WTC11 (cell line): ENCODE measurements around the gene CARS1. TPM values are rescaled to one million over a fixed set of nuclear protein-coding genes. Genes with fewer than 3 reads are reported as not detected.

Experiments
- ATAC-seq: fragments of 200-7000 bp; cut with Tn5 transposase; 2 replicates; pipeline ENCODE4 v1.10.0; 2021; ENCODE audit warnings: mild to moderate bottlenecking, moderate library complexity
- CTCF ChIA-PET: fragments of 300-600 bp; sonication (Branson Sonifier 250); formaldehyde crosslinking; loops from one replicate; lab custom pipeline; 2021; ENCODE audit warnings: antibody characterized with exemption; lab: Charles Lee
- POLR2A ChIA-PET: fragments of 350-600 bp; sonication (Branson Sonifier 250); formaldehyde crosslinking; loops from one replicate; lab custom pipeline; 2021; ENCODE audit warnings: antibody characterized with exemption; lab: Charles Lee
- DNase-seq: peaks from one replicate; pipeline ENCODE4 v3.0.0; 2021; ENCODE audit warnings: low spot score
- H3K27ac Mint-ChIP-seq: 2 replicates; pipeline ENCODE4 v1.8.0; 2021; ENCODE audit warnings: mixed read lengths
- H3K27me3 Mint-ChIP-seq: 2 replicates; pipeline ENCODE4 v1.8.0; 2021; ENCODE audit warnings: low read depth, mild to moderate bottlenecking, moderate library complexity, mixed read lengths
- H3K36me3 Mint-ChIP-seq: 2 replicates; pipeline ENCODE4 v1.8.0; 2021; ENCODE audit warnings: mixed read lengths
- H3K4me1 Mint-ChIP-seq: 2 replicates; pipeline ENCODE4 v1.8.0; 2022; ENCODE audit warnings: mixed read lengths
- H3K4me3 Mint-ChIP-seq: 2 replicates; pipeline ENCODE4 v1.8.0; 2021; ENCODE audit warnings: mild to moderate bottlenecking, moderate library complexity, mixed read lengths
- H3K9me3 Mint-ChIP-seq: 2 replicates; pipeline ENCODE4 v1.8.0; 2021; ENCODE audit warnings: mixed read lengths
- AR ChIP-seq: fragments of 250-450 bp; sonication (Bioruptor Pico); IDR thresholded peaks from 2 replicates; pipeline ENCODE4 v1.9.0; 2021; ENCODE audit warnings: mild to moderate bottlenecking
- ATF1 ChIP-seq: sonication (generic); formaldehyde crosslinking; IDR thresholded peaks from 2 replicates; pipeline ENCODE4 v1.8.1; 2023; ENCODE audit warnings: mild to moderate bottlenecking, moderate library complexity, missing genetic modification reagents
- E2F4 ChIP-seq: sonication (generic); formaldehyde crosslinking; IDR thresholded peaks from 2 replicates; pipeline ENCODE4 v1.8.1; 2022; ENCODE audit warnings: low read depth, mild to moderate bottlenecking, moderate library complexity, missing genetic modification reagents, borderline replicate concordance
- ESRRA ChIP-seq: sonication (generic); formaldehyde crosslinking; IDR thresholded peaks from 2 replicates; pipeline ENCODE4 v1.8.1; 2022; ENCODE audit warnings: mild to moderate bottlenecking, missing genetic modification reagents, borderline replicate concordance
- FOXK1 ChIP-seq: sonication (generic); formaldehyde crosslinking; IDR thresholded peaks from 2 replicates; pipeline ENCODE4 v1.8.0; 2022; ENCODE audit warnings: mild to moderate bottlenecking, moderate library complexity, missing genetic modification reagents
- NFYB ChIP-seq: sonication (generic); formaldehyde crosslinking; conservative IDR thresholded peaks from 2 replicates; pipeline ENCODE4 v1.8.0; 2022; ENCODE audit warnings: low read depth, missing genetic modification reagents
- OVOL2 ChIP-seq: fragments of 250-450 bp; sonication (Bioruptor Pico); IDR thresholded peaks from 2 replicates; pipeline ENCODE4 v1.9.0; 2021; ENCODE audit warnings: mild to moderate bottlenecking, borderline replicate concordance
- PRRX2 ChIP-seq: fragments of 250-450 bp; sonication (Bioruptor Pico); IDR thresholded peaks from 2 replicates; pipeline ENCODE4 v1.8.0; 2021; ENCODE audit warnings: mild to moderate bottlenecking
- SMAD3 ChIP-seq: sonication (generic); formaldehyde crosslinking; IDR thresholded peaks from 2 replicates; pipeline ENCODE4 v1.8.0; 2022; ENCODE audit warnings: missing genetic modification reagents, mild to moderate bottlenecking, borderline replicate concordance
- TEAD4 ChIP-seq: sonication (generic); formaldehyde crosslinking; IDR thresholded peaks from 2 replicates; pipeline ENCODE4 v1.8.0; 2022; ENCODE audit warnings: mild to moderate bottlenecking, missing genetic modification reagents
- ZBTB21 ChIP-seq: sonication (generic); formaldehyde crosslinking; IDR thresholded peaks from 2 replicates; pipeline ENCODE4 v1.8.1; 2023; ENCODE audit warnings: mild to moderate bottlenecking, missing genetic modification reagents, borderline replicate concordance
- ZNF281 ChIP-seq: sonication (generic); formaldehyde crosslinking; IDR thresholded peaks from 2 replicates; pipeline ENCODE4 v1.8.0; 2023; ENCODE audit warnings: mild to moderate bottlenecking, missing genetic modification reagents
- ZNF416 ChIP-seq: fragments of 250-450 bp; sonication (Bioruptor Pico); IDR thresholded peaks from 2 replicates; pipeline ENCODE4 v1.9.0; 2021; ENCODE audit warnings: mild to moderate bottlenecking, inconsistent platforms
- ZNF671 ChIP-seq: fragments of 250-450 bp; sonication (Bioruptor Pico); IDR thresholded peaks from 2 replicates; pipeline ENCODE4 v1.8.0; 2021; ENCODE audit warnings: mild to moderate bottlenecking
- total RNA-seq: library from RNA; stranded (reverse); gene quantifications from 3 replicates; pipeline ENCODE4 v1.2.3, GENCODE V29; 2021
- TF ChIP-seq, protein P1 (sequence below): fragments of 250-450 bp; sonication (Bioruptor Pico); IDR thresholded peaks from 2 replicates; pipeline ENCODE4 v1.9.0; 2021; ENCODE audit warnings: moderate library complexity, mild to moderate bottlenecking, inconsistent platforms, borderline replicate concordance
- TF ChIP-seq, protein P2 (sequence below): sonication (generic); formaldehyde crosslinking; IDR thresholded peaks from 2 replicates; pipeline ENCODE4 v1.8.0; 2022; ENCODE audit warnings: mild to moderate bottlenecking, missing genetic modification reagents
- TF ChIP-seq, protein P3 (sequence below): fragments of 250-450 bp; sonication (Bioruptor Pico); IDR thresholded peaks from 2 replicates; pipeline ENCODE4 v1.8.0; 2021; ENCODE audit warnings: mild to moderate bottlenecking

Gene CARS1
- total RNA-seq, 1 experiment from 2014 or later, result 92.0 TPM

DNA sequence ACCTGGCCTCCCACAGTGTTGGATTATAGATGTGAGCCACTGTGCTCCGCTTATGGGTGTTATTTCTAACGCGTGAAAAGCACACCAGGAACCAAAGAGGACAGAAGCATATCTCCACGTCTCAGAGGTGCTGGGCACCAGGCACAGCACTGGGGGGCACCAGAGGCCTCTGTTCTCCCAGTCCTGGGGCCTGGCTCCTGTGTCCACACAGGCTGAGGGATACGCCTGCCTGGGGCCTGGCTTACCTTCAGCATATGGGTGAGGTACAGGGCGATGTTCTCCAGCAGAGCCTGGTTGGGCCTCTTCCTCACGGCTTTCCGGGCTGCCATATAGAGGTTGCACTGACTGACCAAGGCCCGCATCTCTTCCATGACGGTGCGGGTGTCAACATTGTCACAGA is 40.4 kb downstream of the CARS1 start (continued):
- TF ChIP-seq ZNF281 (CRISPR knock-in tag), result no peak

- TF ChIP-seq ZBTB21 (CRISPR knock-in tag) (no peak), E2F4 (no peak), PRRX2 (CRISPR knock-in tag) (no peak), FOXK1 (no peak), NFYB (CRISPR knock-in tag) (no peak), ESRRA (no peak), AR (CRISPR knock-in tag) (no peak), SMAD3 (CRISPR knock-in tag) (no peak), ATF1 (CRISPR knock-in tag) (no peak), OVOL2 (CRISPR knock-in tag) (no peak), ZNF416 (no peak), TEAD4 (CRISPR knock-in tag) (no peak), ZNF671 (CRISPR knock-in tag) (no peak)
- TF ChIP-seq, protein P1, sequence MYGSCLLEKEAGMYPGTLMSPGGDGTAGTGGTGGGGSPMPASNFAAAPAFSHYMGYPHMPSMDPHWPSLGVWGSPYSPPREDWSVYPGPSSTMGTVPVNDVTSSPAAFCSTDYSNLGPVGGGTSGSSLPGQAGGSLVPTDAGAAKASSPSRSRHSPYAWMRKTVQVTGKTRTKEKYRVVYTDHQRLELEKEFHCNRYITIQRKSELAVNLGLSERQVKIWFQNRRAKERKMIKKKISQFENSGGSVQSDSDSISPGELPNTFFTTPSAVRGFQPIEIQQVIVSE, result no peak
- TF ChIP-seq, protein P2, sequence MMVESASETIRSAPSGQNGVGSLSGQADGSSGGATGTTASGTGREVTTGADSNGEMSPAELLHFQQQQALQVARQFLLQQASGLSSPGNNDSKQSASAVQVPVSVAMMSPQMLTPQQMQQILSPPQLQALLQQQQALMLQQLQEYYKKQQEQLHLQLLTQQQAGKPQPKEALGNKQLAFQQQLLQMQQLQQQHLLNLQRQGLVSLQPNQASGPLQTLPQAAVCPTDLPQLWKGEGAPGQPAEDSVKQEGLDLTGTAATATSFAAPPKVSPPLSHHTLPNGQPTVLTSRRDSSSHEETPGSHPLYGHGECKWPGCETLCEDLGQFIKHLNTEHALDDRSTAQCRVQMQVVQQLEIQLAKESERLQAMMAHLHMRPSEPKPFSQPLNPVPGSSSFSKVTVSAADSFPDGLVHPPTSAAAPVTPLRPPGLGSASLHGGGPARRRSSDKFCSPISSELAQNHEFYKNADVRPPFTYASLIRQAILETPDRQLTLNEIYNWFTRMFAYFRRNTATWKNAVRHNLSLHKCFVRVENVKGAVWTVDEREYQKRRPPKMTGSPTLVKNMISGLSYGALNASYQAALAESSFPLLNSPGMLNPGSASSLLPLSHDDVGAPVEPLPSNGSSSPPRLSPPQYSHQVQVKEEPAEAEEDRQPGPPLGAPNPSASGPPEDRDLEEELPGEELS (CRISPR knock-in tag), result no peak
- TF ChIP-seq, protein P3, sequence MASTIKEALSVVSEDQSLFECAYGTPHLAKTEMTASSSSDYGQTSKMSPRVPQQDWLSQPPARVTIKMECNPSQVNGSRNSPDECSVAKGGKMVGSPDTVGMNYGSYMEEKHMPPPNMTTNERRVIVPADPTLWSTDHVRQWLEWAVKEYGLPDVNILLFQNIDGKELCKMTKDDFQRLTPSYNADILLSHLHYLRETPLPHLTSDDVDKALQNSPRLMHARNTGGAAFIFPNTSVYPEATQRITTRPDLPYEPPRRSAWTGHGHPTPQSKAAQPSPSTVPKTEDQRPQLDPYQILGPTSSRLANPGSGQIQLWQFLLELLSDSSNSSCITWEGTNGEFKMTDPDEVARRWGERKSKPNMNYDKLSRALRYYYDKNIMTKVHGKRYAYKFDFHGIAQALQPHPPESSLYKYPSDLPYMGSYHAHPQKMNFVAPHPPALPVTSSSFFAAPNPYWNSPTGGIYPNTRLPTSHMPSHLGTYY, result no peak
- POLR2A ChIA-PET, result no interaction called here
- H3K27ac Mint-ChIP-seq, result no peak overlapping the region
- no peaks in the 10 kb centered on the region for H3K4me1 Mint-ChIP-seq
- CTCF ChIA-PET, result interaction anchor here (1.4 to 1.7 kb wide), 2 partner anchors 21 to 76 kb away, joined by 3 to 7 read pairs; no protein-coding TSS in a partner anchor
- no peak overlapping the region for H3K4me3 Mint-ChIP-seq
- H3K27me3 Mint-ChIP-seq, result no peaks in the 10 kb centered on the region
- peaks cover 67% of the 10 kb centered on the region for H3K36me3 Mint-ChIP-seq
- DNase-seq, result no peak
- H3K9me3 Mint-ChIP-seq, result no peaks in the 10 kb centered on the region
- no peak for ATAC-seq
These were observed 41.4 kb downstream of the CARS1 start for GRCh38 chr11:3015796-3016195.
